ENCODE data around the gene RASGRP3. TPM values are rescaled to one million over a fixed set of nuclear protein-coding genes. Genes with fewer than 3 reads are reported as not detected.

Gene RASGRP3
- total and polyA plus RNA-seq, 5 experiments from 2014 or later = 0.68 to 3.7 (median 2.2) TPM

DNA sequence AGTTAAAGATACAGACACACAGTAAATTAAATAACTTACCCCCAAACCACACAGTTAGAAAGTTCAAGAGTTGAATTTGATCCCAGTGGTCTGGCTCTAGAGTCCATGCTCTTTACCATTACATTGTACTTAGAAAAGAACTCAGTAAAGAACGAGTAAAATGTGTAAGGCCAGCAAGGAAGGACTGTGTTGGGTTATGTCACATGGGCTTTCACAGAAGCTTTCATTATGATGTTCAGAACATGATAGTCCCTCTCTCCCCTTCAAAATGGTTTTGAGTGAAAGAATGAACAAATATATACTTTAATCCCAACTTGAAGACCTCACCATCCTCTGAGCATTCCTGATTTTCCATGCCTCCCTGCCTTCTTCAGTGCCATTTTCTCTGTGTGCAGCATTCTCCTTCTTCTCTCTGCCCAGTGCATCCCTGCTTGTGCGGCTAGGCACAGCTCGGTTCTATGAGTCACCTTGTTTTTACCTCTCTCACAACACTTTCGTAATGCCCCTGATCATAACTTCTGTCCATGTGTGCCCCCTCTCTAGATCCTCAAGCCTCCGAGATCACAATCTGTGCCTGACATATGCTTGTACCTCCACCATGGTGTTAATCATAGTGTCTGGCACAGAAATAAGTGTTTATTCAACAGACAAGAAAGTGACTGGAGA, 22.0 kb downstream of the RASGRP3 start:
- ATAC-seq (no peak), DNase-seq (no peak)
- peaks cover 3 to 66% (median 11%) of the 10 kb centered on the region in 4 donors for H3K4me1 Mint-ChIP-seq
- peak overlapping the region in 2 of 10 donors; percentile 10 to 68 for H3K27ac Mint-ChIP-seq
- H3K27me3 Mint-ChIP-seq = peaks cover 0 to 12% (median 0%) of the 10 kb centered on the region in 5 donors
- POLR2A ChIA-PET = no interaction called here
- peak overlapping the region in 1 of 10 donors; percentile 59 for H3K4me3 Mint-ChIP-seq
- peaks cover 0 to 3% (median 0%) of the 10 kb centered on the region in 3 donors for H3K36me3 Mint-ChIP-seq
- H3K9me3 Mint-ChIP-seq = peaks cover 0 to 3% (median 0%) of the 10 kb centered on the region in 9 donors

GRCh38 chr2:33500177-33500576, 23.7 kb downstream of the RASGRP3 start:
- ATAC-seq (no peak), DNase-seq (no peak)
- Mint-ChIP-seq H3K27me3 (peaks cover 0 to 16% (median 0%) of the 10 kb centered on the region in 5 donors), H3K9me3 (peaks cover 0 to 3% (median 0%) of the 10 kb centered on the region in 9 donors), H3K27ac (peak overlapping the region in 2 of 10 donors; percentile 7 to 18), H3K4me1 (peaks cover 3 to 54% (median 11%) of the 10 kb centered on the region in 4 donors), H3K4me3 (no peak overlapping the region), H3K36me3 (peaks cover 0 to 3% (median 2%) of the 10 kb centered on the region in 3 donors)
- POLR2A ChIA-PET = no interaction called here

- H3K36me3 Mint-ChIP-seq = peaks cover 0 to 3% (median 2%) of the 10 kb centered on the region in 3 donors
- DNase-seq (no peak), ATAC-seq (no peak)
- H3K4me1 Mint-ChIP-seq = peaks cover 3 to 37% (median 7%) of the 10 kb centered on the region in 4 donors
- H3K27ac Mint-ChIP-seq = peak overlapping the region in 1 of 10 donors; percentile 33
- peak overlapping the region in 1 of 10 donors; percentile 31 for H3K4me3 Mint-ChIP-seq
- peaks cover 0 to 3% (median 0%) of the 10 kb centered on the region in 9 donors for H3K9me3 Mint-ChIP-seq
- H3K27me3 Mint-ChIP-seq = peaks cover 0 to 20% (median 0%) of the 10 kb centered on the region in 5 donors
- POLR2A ChIA-PET = no interaction called here
Observed at GRCh38 chr2:33502025-33502424, 25.6 kb downstream of the RASGRP3 start.

DNA sequence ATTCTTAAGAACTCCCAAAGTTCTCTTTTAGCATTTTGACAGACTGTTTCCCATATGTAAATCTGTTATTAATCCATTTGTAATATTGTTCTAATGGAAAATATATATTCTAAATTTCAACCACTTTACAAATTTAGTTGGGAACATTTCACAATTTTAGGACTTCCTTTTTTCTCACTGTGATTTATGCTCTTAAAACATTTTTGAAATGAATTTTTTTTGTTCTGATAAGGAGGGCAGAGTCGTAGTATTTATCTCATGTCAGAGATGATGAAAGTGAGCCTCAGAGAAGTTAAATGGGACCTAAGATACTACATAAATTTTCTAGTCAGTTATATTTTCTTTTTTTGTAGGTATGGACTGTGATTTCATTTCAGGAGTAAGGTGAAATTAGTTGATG, 26.6 kb downstream of the RASGRP3 start:
- POLR2A ChIA-PET = no interaction called here
- DNase-seq = no peak
- Mint-ChIP-seq H3K4me1 (peaks cover under 1 to 27% (median 2%) of the 10 kb centered on the region in 4 donors), H3K4me3 (no peak overlapping the region), H3K36me3 (peaks cover 0 to 3% (median 2%) of the 10 kb centered on the region in 3 donors), H3K27me3 (peaks cover 0 to 20% (median 0%) of the 10 kb centered on the region in 5 donors), H3K9me3 (peaks cover 0 to 3% (median 0%) of the 10 kb centered on the region in 9 donors), H3K27ac (no peak overlapping the region)
- ATAC-seq = no peak

DNA sequence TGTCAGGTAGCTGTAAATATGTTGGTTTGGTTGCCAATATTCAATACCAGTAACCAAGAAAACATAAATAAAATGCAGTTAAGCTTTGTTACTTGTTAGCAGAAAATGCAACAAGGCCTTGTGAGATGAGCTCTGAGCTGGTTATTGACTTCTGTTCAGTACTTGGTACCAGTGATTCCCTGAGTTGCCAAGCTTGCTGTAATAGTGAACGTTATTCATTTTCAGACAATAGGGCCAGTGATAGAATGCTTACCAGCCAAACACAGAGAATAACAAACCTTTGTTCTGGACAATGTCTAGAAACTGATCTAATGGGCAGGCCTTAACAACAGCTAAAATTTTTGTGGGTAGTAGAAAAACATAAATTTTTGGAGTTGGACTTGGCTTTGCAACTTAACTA, 29.5 kb downstream of the RASGRP3 start:
- H3K27me3 Mint-ChIP-seq = peaks cover 0 to 10% (median 0%) of the 10 kb centered on the region in 5 donors
- POLR2A ChIA-PET = no interaction called here
- DNase-seq = no peak
- peaks cover 0 to 16% (median 0%) of the 10 kb centered on the region in 4 donors for H3K4me1 Mint-ChIP-seq
- no peak overlapping the region for H3K4me3 Mint-ChIP-seq
- H3K27ac Mint-ChIP-seq = no peak overlapping the region
- ATAC-seq = no peak
- peaks cover 0 to 2% (median 0%) of the 10 kb centered on the region in 3 donors for H3K36me3 Mint-ChIP-seq
- H3K9me3 Mint-ChIP-seq = peaks cover 0 to 3% (median 0%) of the 10 kb centered on the region in 9 donors

DNA sequence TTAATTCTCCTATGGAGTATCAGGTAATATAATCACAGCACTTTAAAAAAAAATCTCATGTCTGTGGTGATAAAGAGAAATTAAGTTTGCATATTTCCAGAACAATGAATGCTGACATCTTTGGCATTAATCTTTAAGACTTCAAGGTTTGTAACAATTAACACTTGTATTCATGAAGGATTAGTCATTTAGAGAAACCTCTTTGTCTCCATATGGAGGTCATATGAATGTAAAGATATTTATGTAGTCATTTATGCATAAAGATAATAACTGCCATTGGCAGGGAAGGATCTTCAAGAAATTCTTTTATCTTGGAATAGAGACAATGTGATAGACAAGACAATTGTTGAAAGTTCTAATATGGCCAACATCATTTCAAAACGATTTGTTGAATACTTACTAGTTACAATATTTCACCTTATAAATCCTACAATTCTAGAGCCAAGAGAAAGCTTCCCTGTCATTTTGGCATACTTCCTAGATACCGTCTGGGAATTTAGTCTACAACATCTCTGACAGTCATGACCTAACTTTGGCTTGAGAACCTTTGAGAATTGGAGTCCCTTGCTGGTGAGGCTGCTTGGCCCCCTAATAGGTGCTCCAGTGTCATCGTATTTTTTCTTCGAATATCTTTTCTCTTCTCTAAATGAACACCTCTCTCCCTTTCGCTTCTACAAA, 33.6 kb downstream of the RASGRP3 start:
- no peaks in the 10 kb centered on the region for H3K9me3 Mint-ChIP-seq
- H3K27ac Mint-ChIP-seq = no peak overlapping the region
- H3K4me1 Mint-ChIP-seq = no peaks in the 10 kb centered on the region
- ATAC-seq (no peak), DNase-seq (no peak)
- H3K36me3 Mint-ChIP-seq = peaks cover 0 to under 1% (median 0%) of the 10 kb centered on the region in 3 donors
- POLR2A ChIA-PET = no interaction called here
- H3K4me3 Mint-ChIP-seq = no peak overlapping the region
- H3K27me3 Mint-ChIP-seq = peaks cover 0 to 4% (median 0%) of the 10 kb centered on the region in 5 donors

DNA sequence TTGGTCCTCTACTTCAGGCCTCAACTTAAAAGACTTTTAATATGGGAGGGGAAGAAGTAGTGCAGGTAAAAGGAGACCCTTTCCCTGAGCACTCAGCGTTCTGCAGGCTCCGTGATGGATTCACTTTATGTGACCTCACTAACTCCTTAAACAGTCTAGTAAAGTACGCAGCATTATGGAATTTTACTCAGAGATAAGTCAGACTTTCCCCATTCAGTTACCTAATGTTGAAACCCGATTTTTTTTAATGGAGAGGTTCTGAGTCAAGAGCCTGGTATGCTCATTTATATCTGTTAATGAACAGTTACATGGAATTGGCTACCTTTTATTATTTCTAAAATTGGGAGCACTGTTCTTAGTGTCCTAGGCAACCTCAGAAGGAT, 34.1 kb downstream of the RASGRP3 start:
- Mint-ChIP-seq H3K4me1 (no peaks in the 10 kb centered on the region), H3K27me3 (peaks cover 0 to 4% (median 0%) of the 10 kb centered on the region in 5 donors), H3K27ac (no peak overlapping the region), H3K36me3 (peaks cover 0 to 5% (median 0%) of the 10 kb centered on the region in 3 donors), H3K9me3 (no peaks in the 10 kb centered on the region), H3K4me3 (no peak overlapping the region)
- ATAC-seq (no peak), DNase-seq (no peak)
- POLR2A ChIA-PET = no interaction called here

DNA sequence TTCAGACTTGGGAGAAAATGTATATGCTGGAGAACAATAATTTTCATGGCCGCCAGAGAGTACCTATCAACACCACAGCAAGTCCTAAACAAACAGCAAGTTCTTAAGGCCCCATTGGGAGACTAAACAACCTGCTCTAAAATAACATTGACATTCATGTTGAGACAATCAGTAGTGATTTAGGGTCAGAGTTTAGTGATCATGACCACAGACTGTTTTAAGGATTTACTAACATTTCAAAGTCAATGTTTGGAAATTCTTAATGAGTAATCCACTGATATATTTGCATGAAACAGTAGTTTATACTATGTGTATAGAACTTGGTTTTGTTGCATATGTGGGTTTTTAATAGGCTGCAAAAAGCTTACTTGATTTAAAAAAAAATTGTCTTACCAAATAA, 34.7 kb downstream of the RASGRP3 start:
- no peaks in the 10 kb centered on the region for H3K4me1 Mint-ChIP-seq
- H3K27me3 Mint-ChIP-seq = peaks cover 0 to 4% (median 0%) of the 10 kb centered on the region in 5 donors
- no peaks in the 10 kb centered on the region for H3K9me3 Mint-ChIP-seq
- H3K4me3 Mint-ChIP-seq = no peak overlapping the region
- DNase-seq (no peak), ATAC-seq (no peak)
- H3K36me3 Mint-ChIP-seq = peaks cover 0 to 5% (median 0%) of the 10 kb centered on the region in 3 donors
- no peak overlapping the region for H3K27ac Mint-ChIP-seq
- POLR2A ChIA-PET = no interaction called here

DNA sequence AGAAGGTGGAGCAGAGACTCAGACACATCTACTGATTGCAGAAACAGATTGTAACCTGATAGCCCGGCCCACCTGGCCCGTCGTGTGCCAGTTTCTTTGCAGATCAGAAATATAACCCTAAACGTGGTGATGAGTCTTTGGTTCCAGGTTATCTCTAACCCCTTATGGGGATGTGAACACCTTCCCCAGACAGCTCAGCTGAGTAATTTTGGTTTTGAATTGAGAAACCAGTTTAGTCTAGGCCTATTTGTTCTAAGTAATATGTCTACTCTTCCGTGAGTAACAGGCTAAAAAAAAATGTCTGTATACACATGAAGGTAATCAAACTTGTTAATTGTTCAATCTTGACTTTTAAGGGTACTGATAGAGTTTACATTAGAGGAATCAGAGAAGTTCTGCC, 35.7 kb downstream of the RASGRP3 start:
- Mint-ChIP-seq H3K4me1 (no peaks in the 10 kb centered on the region), H3K27me3 (no peaks in the 10 kb centered on the region), H3K9me3 (no peaks in the 10 kb centered on the region), H3K4me3 (no peak overlapping the region), H3K36me3 (peaks cover 0 to 7% (median 4%) of the 10 kb centered on the region in 3 donors), H3K27ac (no peak overlapping the region)
- DNase-seq (no peak), ATAC-seq (no peak)
- POLR2A ChIA-PET = no interaction called here

DNA sequence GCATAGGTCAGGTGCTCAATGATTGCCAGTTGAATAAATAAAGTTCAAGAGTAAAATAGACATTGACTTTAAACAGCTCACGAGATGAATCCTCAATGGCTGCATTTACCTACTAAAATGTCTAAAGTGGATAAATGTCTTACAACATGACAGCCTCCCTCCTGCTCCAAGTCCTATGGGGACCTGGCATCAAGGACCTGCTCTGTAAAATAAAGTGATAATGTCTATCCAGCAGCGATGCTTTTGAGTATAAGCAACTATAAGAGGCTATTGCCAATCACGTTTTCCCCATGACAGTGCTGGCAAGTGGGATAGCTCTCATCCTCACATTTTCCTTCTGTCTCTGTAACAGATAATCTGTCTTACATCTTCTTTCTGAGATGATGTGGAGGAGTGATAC, 37.0 kb downstream of the RASGRP3 start:
- DNase-seq (no peak), ATAC-seq (no peak)
- Mint-ChIP-seq H3K36me3 (peaks cover 0 to 7% (median 4%) of the 10 kb centered on the region in 3 donors), H3K4me3 (no peak overlapping the region), H3K27me3 (no peaks in the 10 kb centered on the region), H3K4me1 (no peaks in the 10 kb centered on the region), H3K27ac (no peak overlapping the region), H3K9me3 (no peaks in the 10 kb centered on the region)
- POLR2A ChIA-PET = no interaction called here

DNA sequence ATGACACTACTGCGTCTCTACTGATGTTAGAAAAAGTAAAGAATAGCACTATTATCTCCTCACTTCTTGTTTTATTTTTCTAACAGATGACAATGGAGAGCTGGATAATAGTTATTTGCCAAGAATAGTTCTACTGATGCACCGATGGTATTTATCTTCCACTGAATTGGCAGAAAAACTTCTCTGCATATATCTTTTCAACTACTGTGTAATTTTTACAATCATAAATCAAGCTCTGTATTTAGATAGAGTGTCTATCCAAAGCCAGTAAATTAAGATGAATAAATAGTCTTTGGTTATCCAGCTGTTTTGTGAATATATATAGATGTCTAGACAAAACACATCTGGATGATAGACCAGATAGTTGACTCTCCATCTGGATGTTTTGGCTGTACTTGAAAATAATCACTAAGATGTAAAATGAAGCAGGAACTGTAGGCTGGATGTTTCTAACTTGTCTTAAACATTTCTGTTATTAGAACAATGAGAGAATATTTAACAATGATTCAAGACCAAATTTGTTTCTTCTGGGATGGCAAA, 40.1 kb downstream of the RASGRP3 start:
- no peaks in the 10 kb centered on the region for H3K9me3 Mint-ChIP-seq
- peaks cover 0 to 7% (median 4%) of the 10 kb centered on the region in 3 donors for H3K36me3 Mint-ChIP-seq
- ATAC-seq = no peak
- no peak overlapping the region for H3K4me3 Mint-ChIP-seq
- POLR2A ChIA-PET = no interaction called here
- H3K4me1 Mint-ChIP-seq = no peaks in the 10 kb centered on the region
- no peak overlapping the region for H3K27ac Mint-ChIP-seq
- H3K27me3 Mint-ChIP-seq = no peaks in the 10 kb centered on the region
- DNase-seq = no peak

- H3K36me3 Mint-ChIP-seq = peaks cover 0 to 7% (median 4%) of the 10 kb centered on the region in 3 donors
- H3K4me3 Mint-ChIP-seq = no peak overlapping the region
- no peak for DNase-seq
- POLR2A ChIA-PET = no interaction called here
- no peaks in the 10 kb centered on the region for H3K9me3 Mint-ChIP-seq
- no peak for ATAC-seq
- no peak overlapping the region for H3K27ac Mint-ChIP-seq
- no peaks in the 10 kb centered on the region for H3K4me1 Mint-ChIP-seq
- no peaks in the 10 kb centered on the region for H3K27me3 Mint-ChIP-seq
Observed at GRCh38 chr2:33518200-33518599, 41.8 kb downstream of the RASGRP3 start.

- H3K9me3 Mint-ChIP-seq = no peaks in the 10 kb centered on the region
- H3K27me3 Mint-ChIP-seq = no peaks in the 10 kb centered on the region
- H3K36me3 Mint-ChIP-seq = peaks cover 0 to 7% (median 4%) of the 10 kb centered on the region in 3 donors
- DNase-seq (no peak), ATAC-seq (no peak)
- no peak overlapping the region for H3K4me3 Mint-ChIP-seq
- H3K27ac Mint-ChIP-seq = no peak overlapping the region
- no peaks in the 10 kb centered on the region for H3K4me1 Mint-ChIP-seq
- POLR2A ChIA-PET = no interaction called here
Observed at GRCh38 chr2:33518929-33519328, 42.5 kb downstream of the RASGRP3 start.

Data from naive thymus-derived CD8-positive, alpha-beta T cell (primary cell).